HG02759 (cell line): ENCODE measurements around the gene MCIDAS.
A peak's percentile ranks its signal among the peaks of the same experiment; 100 is the strongest.

Experiments used
- ATAC-seq: cut with Tn5 transposase; IDR thresholded peaks from one replicate; pipeline ENCODE4 v1.9.1; 2021; ENCODE audit warnings: mild to moderate bottlenecking, moderate library complexity; ENCODE audit not compliant: unreplicated experiment

MCIDAS gene

GRCh38 chr5:55226934-55227663 is at the start of gene MCIDAS:
MCIDAS (minus strand) TSS chr5:55227315; CDS start chr5:55227138, 177 bp downstream.
- peak; percentile 54 for ATAC-seq

GRCh38 chr5:55276771-55277170 is 49.7 kb upstream of the MCIDAS start:
- no peak for ATAC-seq

- no peak for ATAC-seq
Observed at GRCh38 chr5:55258339-55258738, 31.2 kb upstream of the MCIDAS start.

GRCh38 chr5:55254802-55255201 is 27.7 kb upstream of the MCIDAS start:
- ATAC-seq = no peak

GRCh38 chr5:55250064-55250463 is 22.9 kb upstream of the MCIDAS start:
- no peak for ATAC-seq

- ATAC-seq = no peak
Observed at GRCh38 chr5:55241746-55242145, 14.6 kb upstream of the MCIDAS start.

- no peak for ATAC-seq
Observed at GRCh38 chr5:55236800-55237199, 9.7 kb upstream of the MCIDAS start.

GRCh38 chr5:55234121-55234700 is 7.1 kb upstream of the MCIDAS start:
- ATAC-seq = peak; percentile 4

GRCh38 chr5:55232985-55233928 is 6.1 kb upstream of the MCIDAS start, which contains the start of gene CCNO:
CCNO (minus strand) TSS chr5:55233608; CDS start chr5:55233523, 85 bp downstream.
- peak; percentile 74 for ATAC-seq

GRCh38 chr5:55232271-55232984 is 5.3 kb upstream of the MCIDAS start:
- no peak for ATAC-seq

- ATAC-seq = no peak
Observed at GRCh38 chr5:55231919-55232270, 4.8 kb upstream of the MCIDAS start.

GRCh38 chr5:55231029-55231918 is 4.2 kb upstream of the MCIDAS start:
- ATAC-seq = no peak

- no peak for ATAC-seq
Observed at GRCh38 chr5:55230086-55230629, 3.0 kb upstream of the MCIDAS start.

GRCh38 chr5:55227664-55228430 is 732 bp upstream of the MCIDAS start:
- ATAC-seq = no peak

GRCh38 chr5:55226027-55226933 is 835 bp downstream of the MCIDAS start:
- peak; percentile 75 for ATAC-seq

- ATAC-seq = no peak
Observed at GRCh38 chr5:55225346-55225745, 1.8 kb downstream of the MCIDAS start.

- no peak for ATAC-seq
Observed at GRCh38 chr5:55223812-55224240, 3.3 kb downstream of the MCIDAS start.
